K562 (cell line): ENCODE measurements around the gene CEMIP2. TPM values are rescaled to one million over a fixed set of nuclear protein-coding genes. Genes with fewer than 3 reads are reported as not detected.

Source experiments
- CEBPZ ChIP-seq: fragments of 150-350 bp; IDR thresholded peaks from 2 replicates; pipeline ENCODE4 v1.6.1; 2014; ENCODE audit warnings: low read depth, mild to moderate bottlenecking, low read length, borderline replicate concordance
- FIP1L1 ChIP-seq: fragments of 200-400 bp; formaldehyde crosslinking; IDR thresholded peaks from 2 replicates; pipeline ENCODE4 v1.6.1; 2018; ENCODE audit warnings: mild to moderate bottlenecking, low read depth, low read length; ENCODE audit not compliant: poor library complexity, severe bottlenecking
- KDM1A ChIP-seq, 2 experiments: fragments of 450-650 bp; IDR thresholded peaks; 2 replicates each; pipeline ENCODE4 v1.6.1; 2016; ENCODE audit warnings: mild to moderate bottlenecking in 2 of 2
- L3MBTL2 ChIP-seq: fragments of 450-650 bp; IDR thresholded peaks from 2 replicates; pipeline ENCODE4 v1.6.1; 2016; ENCODE audit warnings: mild to moderate bottlenecking, moderate library complexity
- MYBL2 ChIP-seq, 2 experiments: fragments of 450-650 bp in 1 of 2; sonication (generic) in 1 of 2; formaldehyde crosslinking in 1 of 2; IDR thresholded peaks; 2 replicates each; pipeline versions ENCODE4 v1.6.1 to v1.8.1; 2017 to 2022; ENCODE audit warnings: borderline replicate concordance in 1 of 2, inconsistent platforms in 1 of 2, low read depth in 1 of 2, mild to moderate bottlenecking in 1 of 2, missing genetic modification reagents in 1 of 2, moderate library complexity in 1 of 2
- MYC ChIP-seq, 2 experiments: fragments of 250-450 bp in 1 of 2; sonication (Bioruptor Pico) in 1 of 2; IDR thresholded peaks; 2 replicates each; pipeline versions ENCODE4 v1.5.1 to v1.6.1; 2012 to 2021; ENCODE audit warnings: low read depth in 2 of 2, borderline replicate concordance in 1 of 2, improper control_type of control experiment in 1 of 2, low read length in 1 of 2, mild to moderate bottlenecking in 1 of 2, moderate library complexity in 1 of 2
- PREB ChIP-seq: sonication (generic); formaldehyde crosslinking; IDR thresholded peaks from 2 replicates; pipeline ENCODE4 v1.8.1; 2023; ENCODE audit warnings: mild to moderate bottlenecking, missing genetic modification reagents
- SAFB2 ChIP-seq: fragments of 200-400 bp; formaldehyde crosslinking; IDR thresholded peaks from 2 replicates; pipeline ENCODE4 v1.6.1; 2018; ENCODE audit warnings: borderline replicate concordance, low read length, low read depth, moderate library complexity; ENCODE audit not compliant: severe bottlenecking
- SETDB1 ChIP-seq: IDR thresholded peaks from one replicate; pipeline ENCODE4 v1.6.1; 2012; ENCODE audit warnings: low read length, control low read depth, inconsistent platforms
- SMAD2 ChIP-seq: fragments of 150-350 bp; IDR thresholded peaks from 2 replicates; pipeline ENCODE4 v1.6.1; 2014; ENCODE audit warnings: low read depth, mild to moderate bottlenecking, low read length
- SMARCC2 ChIP-seq: fragments of 450-650 bp; IDR thresholded peaks from 2 replicates; pipeline ENCODE4 v1.6.1; 2017; ENCODE audit warnings: antibody characterized with exemption, moderate library complexity, mild to moderate bottlenecking, low read depth
- SP2 ChIP-seq: IDR thresholded peaks from 2 replicates; pipeline ENCODE4 v1.6.1; 2011; ENCODE audit warnings: mild to moderate bottlenecking, low read depth, low read length, moderate library complexity; ENCODE audit not compliant: poor library complexity, severe bottlenecking; ENCODE audit errors: extremely low read depth
- ZBTB49 ChIP-seq: sonication (generic); formaldehyde crosslinking; IDR thresholded peaks from 2 replicates; pipeline ENCODE4 v1.8.0; 2022; ENCODE audit warnings: missing genetic modification reagents, mild to moderate bottlenecking, borderline replicate concordance
- polyA plus RNA-seq, 8 experiments: library from polyadenylated mRNA; depleted of rRNA in 4 of 8; stranded (reverse) in 5 of 8; unstranded in 3 of 8; fragments of >200 nt; fragmentation: Nextera tagmentation in 2 of 8; fragmentation: Illumina TruSeq in 1 of 8; extraction: Ambion mirVana in 2 of 8; extraction: Trizol in 1 of 8; gene quantifications; 2 replicates each; pipeline versions ENCODE4 v1.2.1 to v1.2.3, GENCODE V29; 2011 to 2014; ENCODE audit warnings: inconsistent platforms in 1 of 8, missing spikeins in 1 of 8
- total RNA-seq, 7 experiments: library from RNA; depleted of rRNA in 6 of 7; stranded (reverse); fragments of >200 nt in 6 of 7; fragmentation: Illumina TruSeq in 2 of 7; extraction: Trizol in 2 of 7; gene quantifications; 2 replicates each; pipeline versions ENCODE4 v1.2.1 to v1.2.3, GENCODE V29; 2011 to 2021; ENCODE audit warnings: low replicate concordance in 1 of 7
- TF ChIP-seq, protein P1 (sequence below), 2 experiments: fragments of 200-800 bp in 1 of 2; sonication (Bioruptor generic) in 1 of 2; sonication (generic) in 1 of 2; formaldehyde crosslinking in 1 of 2; IDR thresholded peaks in 1 of 2; conservative IDR thresholded peaks in 1 of 2; 2 replicates each; pipeline versions ENCODE4 v1.5.0 to v1.6.1; 2016 to 2020; ENCODE audit warnings: missing compliant biosample characterization in 1 of 2, missing genetic modification characterization in 1 of 2, missing genetic modification reagents in 1 of 2
- TF ChIP-seq, protein P2 (sequence below): fragments of 450-650 bp; IDR thresholded peaks from 2 replicates; pipeline ENCODE4 v1.6.1; 2016; ENCODE audit warnings: borderline replicate concordance

Gene CEMIP2
- total and polyA plus RNA-seq, 9 of the 15 experiments (the other 6 are each of a cell fraction or from before 2014, with no cell fraction given): 5.4 to 29.9 (median 14.2) TPM

- no peak for TF ChIP-seq SMARCC2
- TF ChIP-seq, protein P1, sequence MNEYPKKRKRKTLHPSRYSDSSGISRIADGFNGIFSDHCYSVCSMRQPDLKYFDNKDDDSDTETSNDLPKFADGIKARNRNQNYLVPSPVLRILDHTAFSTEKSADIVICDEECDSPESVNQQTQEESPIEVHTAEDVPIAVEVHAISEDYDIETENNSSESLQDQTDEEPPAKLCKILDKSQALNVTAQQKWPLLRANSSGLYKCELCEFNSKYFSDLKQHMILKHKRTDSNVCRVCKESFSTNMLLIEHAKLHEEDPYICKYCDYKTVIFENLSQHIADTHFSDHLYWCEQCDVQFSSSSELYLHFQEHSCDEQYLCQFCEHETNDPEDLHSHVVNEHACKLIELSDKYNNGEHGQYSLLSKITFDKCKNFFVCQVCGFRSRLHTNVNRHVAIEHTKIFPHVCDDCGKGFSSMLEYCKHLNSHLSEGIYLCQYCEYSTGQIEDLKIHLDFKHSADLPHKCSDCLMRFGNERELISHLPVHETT (CRISPR knock-in tag; conservative IDR thresholded peaks at IDR 0.05 in 1 of 2, IDR thresholded peaks at IDR 0.05 in 1 of 2): 0 out of 4 replicates have a peak, but pooled peaks of 1 of the 2 experiments have one; percentile 13
- no peak for TF ChIP-seq FIP1L1
- TF ChIP-seq SAFB2: no peak
- no peak for TF ChIP-seq PREB (CRISPR knock-in tag)
- no peak for TF ChIP-seq CEBPZ
- TF ChIP-seq MYBL2 (IDR thresholded peaks at IDR 0.05; ENCODE audit: low read depth): peak; percentile 13; the same call in 1 of the 2 replicates
- TF ChIP-seq MYBL2 (CRISPR knock-in tag; IDR thresholded peaks at IDR 0.05; ENCODE audit: borderline replicate concordance): no peak
- TF ChIP-seq, protein P2, sequence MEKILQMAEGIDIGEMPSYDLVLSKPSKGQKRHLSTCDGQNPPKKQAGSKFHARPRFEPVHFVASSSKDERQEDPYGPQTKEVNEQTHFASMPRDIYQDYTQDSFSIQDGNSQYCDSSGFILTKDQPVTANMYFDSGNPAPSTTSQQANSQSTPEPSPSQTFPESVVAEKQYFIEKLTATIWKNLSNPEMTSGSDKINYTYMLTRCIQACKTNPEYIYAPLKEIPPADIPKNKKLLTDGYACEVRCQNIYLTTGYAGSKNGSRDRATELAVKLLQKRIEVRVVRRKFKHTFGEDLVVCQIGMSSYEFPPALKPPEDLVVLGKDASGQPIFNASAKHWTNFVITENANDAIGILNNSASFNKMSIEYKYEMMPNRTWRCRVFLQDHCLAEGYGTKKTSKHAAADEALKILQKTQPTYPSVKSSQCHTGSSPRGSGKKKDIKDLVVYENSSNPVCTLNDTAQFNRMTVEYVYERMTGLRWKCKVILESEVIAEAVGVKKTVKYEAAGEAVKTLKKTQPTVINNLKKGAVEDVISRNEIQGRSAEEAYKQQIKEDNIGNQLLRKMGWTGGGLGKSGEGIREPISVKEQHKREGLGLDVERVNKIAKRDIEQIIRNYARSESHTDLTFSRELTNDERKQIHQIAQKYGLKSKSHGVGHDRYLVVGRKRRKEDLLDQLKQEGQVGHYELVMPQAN: no peak
- TF ChIP-seq ZBTB49: no peak
- no peak for TF ChIP-seq MYC (IDR thresholded peaks at IDR 0.05; ENCODE audit: low read depth, low read length)
- no peak for TF ChIP-seq MYC (CRISPR knock-in tag; IDR thresholded peaks at IDR 0.05; ENCODE audit: borderline replicate concordance, low read depth)
- TF ChIP-seq KDM1A (IDR thresholded peaks at IDR 0.05): no peak
- TF ChIP-seq SMAD2: no peak
- no peak for TF ChIP-seq SP2
- TF ChIP-seq SETDB1: no peak
- TF ChIP-seq L3MBTL2: peak; percentile 27; the same call in 1 of the 2 replicates
Measured at GRCh38 chr9:71638627-71639026, 129.7 kb downstream of the CEMIP2 start (continued).
